ENCODE results near the gene STK32A. TPM values are rescaled to one million over a fixed set of nuclear protein-coding genes. Genes with fewer than 3 reads are reported as not detected.

The STK32A gene
- total and polyA plus RNA-seq, 4 donors = 0.03 to 0.17 (median 0.09) TPM

DNA sequence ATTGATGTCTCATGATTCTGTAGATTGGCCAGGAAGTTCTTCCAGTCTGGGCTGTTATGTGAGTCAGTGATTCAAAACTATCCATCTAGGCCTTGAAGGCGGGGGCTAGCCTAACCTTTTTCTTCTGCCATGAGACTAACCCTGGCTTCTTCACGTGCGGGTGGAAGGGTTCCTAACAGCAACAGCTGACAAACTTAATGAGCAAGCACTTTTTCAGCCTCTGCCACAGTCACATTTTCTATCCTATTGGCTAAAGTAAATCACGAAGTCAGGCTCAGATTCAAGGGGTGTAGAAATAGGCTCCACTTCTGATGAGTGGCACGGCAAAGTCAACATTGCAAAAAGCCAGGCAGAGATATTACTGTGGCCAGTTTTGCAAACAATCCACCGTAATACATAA lies 68.4 kb downstream of the STK32A start:
- no peak overlapping the region for H3K9ac ChIP-seq (ENCODE audit: low read depth in 1 of 2, low read length in 2 of 2)
- no peak overlapping the region for H3K27ac ChIP-seq (ENCODE audit: low read depth in 1 of 2, low read length in 2 of 2)
- TF ChIP-seq RXRA (IDR thresholded peaks at IDR 0.05) = no peak
- TF ChIP-seq, protein P1, sequence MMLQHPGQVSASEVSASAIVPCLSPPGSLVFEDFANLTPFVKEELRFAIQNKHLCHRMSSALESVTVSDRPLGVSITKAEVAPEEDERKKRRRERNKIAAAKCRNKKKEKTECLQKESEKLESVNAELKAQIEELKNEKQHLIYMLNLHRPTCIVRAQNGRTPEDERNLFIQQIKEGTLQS (IDR thresholded peaks at IDR 0.05) = no peak
- no peak for TF ChIP-seq SP1 (IDR thresholded peaks at IDR 0.05)
- TF ChIP-seq, protein P2, sequence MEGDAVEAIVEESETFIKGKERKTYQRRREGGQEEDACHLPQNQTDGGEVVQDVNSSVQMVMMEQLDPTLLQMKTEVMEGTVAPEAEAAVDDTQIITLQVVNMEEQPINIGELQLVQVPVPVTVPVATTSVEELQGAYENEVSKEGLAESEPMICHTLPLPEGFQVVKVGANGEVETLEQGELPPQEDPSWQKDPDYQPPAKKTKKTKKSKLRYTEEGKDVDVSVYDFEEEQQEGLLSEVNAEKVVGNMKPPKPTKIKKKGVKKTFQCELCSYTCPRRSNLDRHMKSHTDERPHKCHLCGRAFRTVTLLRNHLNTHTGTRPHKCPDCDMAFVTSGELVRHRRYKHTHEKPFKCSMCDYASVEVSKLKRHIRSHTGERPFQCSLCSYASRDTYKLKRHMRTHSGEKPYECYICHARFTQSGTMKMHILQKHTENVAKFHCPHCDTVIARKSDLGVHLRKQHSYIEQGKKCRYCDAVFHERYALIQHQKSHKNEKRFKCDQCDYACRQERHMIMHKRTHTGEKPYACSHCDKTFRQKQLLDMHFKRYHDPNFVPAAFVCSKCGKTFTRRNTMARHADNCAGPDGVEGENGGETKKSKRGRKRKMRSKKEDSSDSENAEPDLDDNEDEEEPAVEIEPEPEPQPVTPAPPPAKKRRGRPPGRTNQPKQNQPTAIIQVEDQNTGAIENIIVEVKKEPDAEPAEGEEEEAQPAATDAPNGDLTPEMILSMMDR (IDR thresholded peaks at IDR 0.05; ENCODE audit: low read depth, low read length, missing input control) = no peak
- TF ChIP-seq, protein P3, sequence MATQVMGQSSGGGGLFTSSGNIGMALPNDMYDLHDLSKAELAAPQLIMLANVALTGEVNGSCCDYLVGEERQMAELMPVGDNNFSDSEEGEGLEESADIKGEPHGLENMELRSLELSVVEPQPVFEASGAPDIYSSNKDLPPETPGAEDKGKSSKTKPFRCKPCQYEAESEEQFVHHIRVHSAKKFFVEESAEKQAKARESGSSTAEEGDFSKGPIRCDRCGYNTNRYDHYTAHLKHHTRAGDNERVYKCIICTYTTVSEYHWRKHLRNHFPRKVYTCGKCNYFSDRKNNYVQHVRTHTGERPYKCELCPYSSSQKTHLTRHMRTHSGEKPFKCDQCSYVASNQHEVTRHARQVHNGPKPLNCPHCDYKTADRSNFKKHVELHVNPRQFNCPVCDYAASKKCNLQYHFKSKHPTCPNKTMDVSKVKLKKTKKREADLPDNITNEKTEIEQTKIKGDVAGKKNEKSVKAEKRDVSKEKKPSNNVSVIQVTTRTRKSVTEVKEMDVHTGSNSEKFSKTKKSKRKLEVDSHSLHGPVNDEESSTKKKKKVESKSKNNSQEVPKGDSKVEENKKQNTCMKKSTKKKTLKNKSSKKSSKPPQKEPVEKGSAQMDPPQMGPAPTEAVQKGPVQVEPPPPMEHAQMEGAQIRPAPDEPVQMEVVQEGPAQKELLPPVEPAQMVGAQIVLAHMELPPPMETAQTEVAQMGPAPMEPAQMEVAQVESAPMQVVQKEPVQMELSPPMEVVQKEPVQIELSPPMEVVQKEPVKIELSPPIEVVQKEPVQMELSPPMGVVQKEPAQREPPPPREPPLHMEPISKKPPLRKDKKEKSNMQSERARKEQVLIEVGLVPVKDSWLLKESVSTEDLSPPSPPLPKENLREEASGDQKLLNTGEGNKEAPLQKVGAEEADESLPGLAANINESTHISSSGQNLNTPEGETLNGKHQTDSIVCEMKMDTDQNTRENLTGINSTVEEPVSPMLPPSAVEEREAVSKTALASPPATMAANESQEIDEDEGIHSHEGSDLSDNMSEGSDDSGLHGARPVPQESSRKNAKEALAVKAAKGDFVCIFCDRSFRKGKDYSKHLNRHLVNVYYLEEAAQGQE (IDR thresholded peaks at IDR 0.05) = no peak
- TF ChIP-seq JUND (IDR thresholded peaks at IDR 0.05) = no peak
- TF ChIP-seq FOXA2 (IDR thresholded peaks at IDR 0.05) = no peak
- TF ChIP-seq YY1 (IDR thresholded peaks at IDR 0.05) = no peak
- no peak for TF ChIP-seq TAF1 (conservative IDR thresholded peaks at IDR 0.05)
- TF ChIP-seq, protein P4, sequence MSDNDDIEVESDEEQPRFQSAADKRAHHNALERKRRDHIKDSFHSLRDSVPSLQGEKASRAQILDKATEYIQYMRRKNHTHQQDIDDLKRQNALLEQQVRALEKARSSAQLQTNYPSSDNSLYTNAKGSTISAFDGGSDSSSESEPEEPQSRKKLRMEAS (IDR thresholded peaks at IDR 0.05) = no peak
- no peak for TF ChIP-seq FOXA1 (IDR thresholded peaks at IDR 0.05)
- TF ChIP-seq NR2F2 (IDR thresholded peaks at IDR 0.05) = no peak
- no peak for TF ChIP-seq HNF4G (IDR thresholded peaks at IDR 0.05)
- no peak for TF ChIP-seq GABPA (IDR thresholded peaks at IDR 0.05 in 1 of 2, conservative IDR thresholded peaks at IDR 0.05 in 1 of 2)
- no peak for TF ChIP-seq HNF4A (conservative IDR thresholded peaks at IDR 0.05)
- no peak for TF ChIP-seq RAD21 (IDR thresholded peaks at IDR 0.05)
- TF ChIP-seq EGR1 (IDR thresholded peaks at IDR 0.05; ENCODE audit: low read depth in 2 of 2) = no peak
- TF ChIP-seq, protein P5, sequence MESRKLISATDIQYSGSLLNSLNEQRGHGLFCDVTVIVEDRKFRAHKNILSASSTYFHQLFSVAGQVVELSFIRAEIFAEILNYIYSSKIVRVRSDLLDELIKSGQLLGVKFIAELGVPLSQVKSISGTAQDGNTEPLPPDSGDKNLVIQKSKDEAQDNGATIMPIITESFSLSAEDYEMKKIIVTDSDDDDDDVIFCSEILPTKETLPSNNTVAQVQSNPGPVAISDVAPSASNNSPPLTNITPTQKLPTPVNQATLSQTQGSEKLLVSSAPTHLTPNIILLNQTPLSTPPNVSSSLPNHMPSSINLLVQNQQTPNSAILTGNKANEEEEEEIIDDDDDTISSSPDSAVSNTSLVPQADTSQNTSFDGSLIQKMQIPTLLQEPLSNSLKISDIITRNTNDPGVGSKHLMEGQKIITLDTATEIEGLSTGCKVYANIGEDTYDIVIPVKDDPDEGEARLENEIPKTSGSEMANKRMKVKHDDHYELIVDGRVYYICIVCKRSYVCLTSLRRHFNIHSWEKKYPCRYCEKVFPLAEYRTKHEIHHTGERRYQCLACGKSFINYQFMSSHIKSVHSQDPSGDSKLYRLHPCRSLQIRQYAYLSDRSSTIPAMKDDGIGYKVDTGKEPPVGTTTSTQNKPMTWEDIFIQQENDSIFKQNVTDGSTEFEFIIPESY (IDR thresholded peaks at IDR 0.05) = no peak
- H3K4me1 ChIP-seq (ENCODE audit: control insufficient read depth in 4 of 4, insufficient read depth in 4 of 4, low read length in 3 of 4) = no peaks in the 10 kb centered on the region
- H3K36me3 ChIP-seq (ENCODE audit: control insufficient read depth in 4 of 4, insufficient read depth in 3 of 4, low read depth in 1 of 4, low read length in 3 of 4) = no peaks in the 10 kb centered on the region
- H3K27me3 ChIP-seq (ENCODE audit: control insufficient read depth in 4 of 4, insufficient read depth in 4 of 4, low read length in 3 of 4) = no peaks in the 10 kb centered on the region
- peaks cover 0 to 5% (median 1%) of the 10 kb centered on the region in 4 donors for H3K9me3 ChIP-seq (ENCODE audit: control insufficient read depth in 4 of 4, low read length in 3 of 4)
- no peak overlapping the region for H3K4me3 ChIP-seq (ENCODE audit: low read depth in 1 of 3, low read length in 3 of 3)
- DNase-seq (ENCODE audit: low spot score) = no peak
- 82% methylated on average over 6 of the region's 6 CpGs for WGBS

All from liver (tissue), 9 donors.